RWPE1 (cell line): ENCODE measurements around the gene SEZ6.

ENCODE experiments used
- CTCF ChIA-PET: fragments of 350-600 bp; sonication (Branson Sonifier 250); formaldehyde crosslinking; extraction: SDS; loops from one replicate; lab custom pipeline; 2021; lab: Yijun Ruan, JAX
- POLR2A ChIA-PET: fragments of 400-600 bp; formaldehyde crosslinking; extraction: SDS; loops from one replicate; lab custom pipeline; 2020; ENCODE audit warnings: antibody characterized with exemption; ENCODE audit not compliant: low non-redundant PET; lab: Yijun Ruan, JAX
- DNase-seq: peaks from one replicate; pipeline ENCODE4 v3.0.0; 2012; ENCODE audit warnings: low spot score
- H3K27ac ChIP-seq: fragments of 450-650 bp; 2 replicates; pipeline ENCODE4 v1.5.1; 2017
- CTCF ChIP-seq: fragments of 450-650 bp; conservative IDR thresholded peaks from 2 replicates; pipeline ENCODE4 v1.5.1; 2017; ENCODE audit warnings: low read depth, mild to moderate bottlenecking

Gene SEZ6

DNA sequence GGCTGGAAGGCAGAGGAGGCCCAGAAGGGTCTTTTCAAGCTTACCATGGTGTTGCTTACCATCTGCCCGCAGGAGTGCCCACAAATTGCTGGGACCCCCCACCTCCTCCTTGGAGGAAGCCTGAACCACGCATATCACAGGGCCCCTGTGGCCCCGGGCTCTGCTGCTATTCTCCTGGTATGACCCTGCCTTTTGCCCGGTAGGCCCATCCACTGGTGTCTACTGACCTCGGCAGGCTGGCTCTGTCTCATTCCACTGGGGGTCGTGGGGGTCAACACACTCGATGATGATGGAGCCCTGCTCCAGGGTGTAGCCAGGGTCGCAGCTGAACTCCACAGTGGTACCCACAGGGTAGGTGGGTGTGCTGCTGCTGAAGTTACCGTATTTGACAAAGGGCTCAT lies 46.4 kb downstream of the SEZ6 start:
- no peak overlapping the region for H3K27ac ChIP-seq
- ChIA-PET CTCF (no interaction called here), POLR2A (no interaction called here)
- TF ChIP-seq CTCF, result no peak
- no peak for DNase-seq

- CTCF ChIA-PET, result interaction anchor here (0.5 to 0.6 kb wide), 2 partner anchors 110 to 611 kb away, joined by 3 to 4 read pairs; no protein-coding TSS in a partner anchor
- POLR2A ChIA-PET, result no interaction called here
- no peak overlapping the region for H3K27ac ChIP-seq
- DNase-seq, result no peak
- TF ChIP-seq CTCF, result no peak
These were observed 46.9 kb downstream of the SEZ6 start for GRCh38 chr17:28958820-28959455.

- POLR2A ChIA-PET, result no interaction called here
- H3K27ac ChIP-seq, result no peak overlapping the region
- no peak for TF ChIP-seq CTCF
- CTCF ChIA-PET, result interaction anchor here (0.7 kb wide), 1 partner anchor 158 kb away, joined by 3 read pairs; no protein-coding TSS in a partner anchor
- DNase-seq, result no peak
These were observed 47.9 kb downstream of the SEZ6 start for GRCh38 chr17:28957992-28958355.

DNA sequence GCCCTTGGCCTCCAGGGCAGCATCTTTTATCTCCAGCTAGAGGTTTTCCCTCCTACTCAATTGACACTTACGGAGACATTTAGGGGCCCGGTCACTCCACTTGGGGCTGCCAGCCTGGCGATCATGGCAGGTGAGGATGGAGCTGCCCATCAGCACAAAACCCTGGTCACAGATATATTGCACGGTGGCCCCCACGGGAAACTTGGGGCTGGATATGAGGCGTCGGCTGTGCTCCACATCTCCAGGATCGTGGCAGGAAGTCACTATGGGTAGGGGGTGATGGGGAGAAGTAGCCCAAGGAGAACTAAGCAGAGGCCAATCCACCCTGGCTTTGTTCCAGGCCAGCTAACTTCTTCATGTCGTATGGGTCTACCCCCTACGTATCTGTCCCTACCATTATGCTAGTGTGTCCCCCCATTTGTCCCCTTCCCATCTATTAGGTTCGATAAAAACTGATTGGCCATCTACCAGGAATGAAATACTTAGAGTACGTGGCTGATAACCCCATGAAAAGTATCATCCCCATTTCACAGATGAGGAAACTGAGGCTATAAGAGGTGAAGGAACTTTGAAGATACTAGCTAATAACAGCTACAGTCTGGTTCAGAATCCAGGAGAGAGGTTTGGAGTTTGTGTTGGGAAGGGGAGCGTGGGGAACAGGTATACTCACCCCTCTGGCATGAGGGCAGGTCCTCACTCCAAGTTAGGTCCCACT lies 48.4 kb downstream of the SEZ6 start:
- H3K27ac ChIP-seq, result no peak overlapping the region
- CTCF ChIA-PET, result interaction anchor here (0.6 to 1.3 kb wide), 2 partner anchors 8 to 231 kb away, joined by 3 read pairs; partner anchors contain the start of gene TLCD1
- no peak for TF ChIP-seq CTCF
- DNase-seq, result no peak
- POLR2A ChIA-PET, result no interaction called here

DNA sequence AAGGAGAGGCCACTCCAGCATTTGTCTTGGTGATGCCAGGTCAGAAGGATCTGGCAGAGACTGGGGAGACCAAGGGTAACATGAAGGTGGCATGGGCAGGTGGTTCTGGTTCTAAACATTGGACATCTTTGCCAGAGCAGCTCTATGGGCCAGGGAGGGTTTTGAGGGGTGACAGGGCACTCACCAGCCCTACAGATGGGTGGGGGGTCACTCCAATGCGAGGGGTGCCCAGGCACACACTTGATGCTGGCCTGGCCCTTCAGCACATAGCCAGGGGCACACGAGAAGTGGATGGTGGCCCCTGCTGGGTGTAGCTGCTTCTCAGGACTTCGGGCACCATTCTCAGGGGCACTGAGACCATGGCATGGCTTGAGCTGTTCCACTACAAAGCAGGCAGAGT lies 49.0 kb downstream of the SEZ6 start:
- TF ChIP-seq CTCF, result no peak
- DNase-seq, result no peak
- ChIA-PET CTCF (interaction anchor here (0.6 to 1.3 kb wide), 2 partner anchors 9 to 231 kb away, joined by 3 read pairs; partner anchors contain the start of gene TLCD1), POLR2A (no interaction called here)
- H3K27ac ChIP-seq, result no peak overlapping the region

DNA sequence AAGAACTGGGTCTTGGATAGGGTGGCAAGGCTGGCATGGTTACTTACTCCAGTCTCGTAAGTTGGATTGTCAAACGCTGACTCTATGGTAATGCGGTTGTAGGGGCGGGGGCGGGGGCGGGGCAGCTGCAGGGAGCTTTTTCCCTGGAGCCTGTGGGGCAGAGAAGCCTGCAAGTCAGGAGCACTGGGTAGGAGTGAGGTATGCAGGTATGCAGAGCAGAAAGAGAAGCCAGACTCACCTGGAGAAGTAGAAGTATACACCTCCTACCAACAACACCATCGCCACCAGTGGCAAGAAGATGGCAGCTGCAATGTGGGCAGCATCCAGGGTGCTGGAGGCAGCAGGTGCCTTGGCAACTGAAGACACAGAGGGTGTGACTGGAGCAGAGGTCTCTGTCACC lies 49.7 kb downstream of the SEZ6 start:
- POLR2A ChIA-PET, result no interaction called here
- CTCF ChIA-PET, result no interaction called here
- DNase-seq, result no peak

More for the DNA sequence above, 49.7 kb downstream of the SEZ6 start:
- no peak overlapping the region for H3K27ac ChIP-seq
- no peak for TF ChIP-seq CTCF
